HTR-8/SVneo (cell line): ENCODE measurements around the gene MUC15.
"Not testable (repeated sequence)": the region's sequence is repeated elsewhere in the genome, so short reads cannot be mapped to it uniquely, and the experiment has no call there.

ENCODE experiments used
- DNase-seq: peaks from one replicate; pipeline ENCODE4 v3.0.0; 2011; ENCODE audit warnings: low spot score, mixed read lengths; ENCODE audit not compliant: insufficient read length
- FAIRE-seq: peaks from 2 replicates; lab custom pipeline; 2011; peaks lifted over from hg19 to GRCh38; lab: Jason Lieb, UNC

Gene MUC15, protein sequence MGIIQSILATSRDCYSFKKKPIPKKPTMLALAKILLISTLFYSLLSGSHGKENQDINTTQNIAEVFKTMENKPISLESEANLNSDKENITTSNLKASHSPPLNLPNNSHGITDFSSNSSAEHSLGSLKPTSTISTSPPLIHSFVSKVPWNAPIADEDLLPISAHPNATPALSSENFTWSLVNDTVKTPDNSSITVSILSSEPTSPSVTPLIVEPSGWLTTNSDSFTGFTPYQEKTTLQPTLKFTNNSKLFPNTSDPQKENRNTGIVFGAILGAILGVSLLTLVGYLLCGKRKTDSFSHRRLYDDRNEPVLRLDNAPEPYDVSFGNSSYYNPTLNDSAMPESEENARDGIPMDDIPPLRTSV

DNA sequence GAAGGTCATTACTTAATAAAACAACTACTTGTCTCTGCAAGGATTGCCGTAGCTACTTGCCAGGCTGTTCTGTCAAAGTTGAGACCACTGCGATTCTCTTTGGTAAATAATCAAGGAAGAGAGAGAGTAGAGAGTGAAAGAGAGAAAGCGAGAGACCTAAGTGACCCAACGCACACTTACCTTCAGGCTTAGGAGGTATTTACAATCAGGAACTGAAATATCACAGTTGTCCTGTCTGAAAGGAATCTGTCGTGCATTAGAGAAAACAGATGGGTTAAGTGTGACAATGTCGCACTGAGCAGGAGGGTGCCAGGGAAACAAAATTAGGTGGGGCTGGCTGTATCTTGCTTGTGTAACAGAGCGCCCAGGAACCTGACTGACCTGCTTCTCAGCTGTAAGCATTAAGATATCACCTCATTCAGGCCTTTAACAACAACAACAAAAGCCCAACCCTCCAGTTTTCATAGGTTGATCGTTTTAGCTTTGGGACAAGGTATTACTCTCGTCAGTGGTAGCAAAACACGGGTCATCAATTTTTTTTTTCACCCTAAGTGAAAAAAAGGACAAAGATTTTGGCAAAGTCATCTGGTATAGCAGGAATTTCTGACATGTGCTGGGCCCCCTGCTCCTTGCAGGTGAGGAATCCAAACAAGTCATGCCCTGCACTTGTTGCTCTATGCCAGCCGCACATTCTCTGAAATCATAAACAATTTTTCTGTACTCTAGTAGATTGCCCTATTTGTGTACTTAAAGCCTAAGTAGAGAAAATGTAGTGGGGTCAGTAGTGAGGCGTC is at the start of gene MUC15:
MUC15 (minus strand) TSS at position 403 of the 794 bp plus-strand sequence. CDS start 5,169 bp downstream, outside the sequence.
- no peak for DNase-seq
- FAIRE-seq, result no peak

DNA sequence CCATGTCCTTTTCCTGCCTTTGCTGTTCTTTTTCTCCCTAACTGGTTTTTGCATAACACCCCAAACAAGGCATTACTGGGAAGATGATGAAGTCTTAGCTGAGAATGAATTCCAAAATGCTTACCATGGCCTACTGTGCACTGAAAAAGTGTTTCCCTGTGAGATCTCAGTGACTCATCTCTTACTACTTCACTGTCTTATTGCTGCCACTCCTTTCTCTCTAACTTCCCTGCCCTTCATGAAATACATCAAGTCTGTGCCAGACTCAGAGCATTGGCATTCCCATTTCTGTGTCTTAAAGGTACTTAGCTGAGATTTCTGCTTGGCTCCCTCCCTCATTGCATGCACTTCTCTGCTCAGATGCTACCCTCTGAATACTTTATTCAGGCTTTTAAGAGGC is 49.1 kb upstream of the MUC15 start:
- FAIRE-seq (no peak), DNase-seq (peak; percentile 5)

DNA sequence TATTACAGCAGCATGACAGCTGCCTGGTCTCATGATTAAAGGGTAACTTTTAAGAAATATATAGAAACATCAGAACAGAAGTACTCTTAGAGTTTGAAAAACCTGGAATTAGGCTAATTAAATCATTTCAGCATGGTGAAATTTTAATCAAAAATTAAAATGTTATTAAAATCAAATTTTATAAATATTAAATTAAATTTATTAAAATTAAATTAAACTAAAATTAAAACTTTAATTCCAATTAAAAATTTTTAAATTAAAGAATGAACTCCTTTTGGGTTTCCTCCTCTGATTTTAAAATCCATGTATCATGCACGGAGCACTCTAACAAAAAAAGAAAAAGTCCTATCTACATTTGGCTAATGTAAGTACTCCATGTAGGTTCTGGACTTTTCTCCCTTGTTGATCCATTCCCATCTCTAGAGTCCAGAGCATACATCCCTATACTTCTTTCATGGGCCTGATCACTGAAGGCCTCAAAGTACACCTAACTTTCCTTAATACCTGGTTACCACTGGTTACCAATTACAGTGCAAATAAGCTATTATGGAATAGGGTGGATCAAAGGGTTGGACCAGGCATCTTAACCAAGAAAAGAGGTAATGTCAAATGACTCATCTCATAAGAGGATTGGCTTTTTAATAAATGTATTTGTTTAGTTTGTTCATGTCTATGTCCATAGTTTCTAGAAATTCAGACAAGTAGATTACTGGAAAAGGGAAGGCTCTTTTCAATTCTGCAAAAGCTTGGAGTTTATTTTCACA is 48.4 kb upstream of the MUC15 start:
- FAIRE-seq, result no peak
- DNase-seq, result no peak

GRCh38 chr11:26618441-26618840 is 46.4 kb upstream of the MUC15 start:
- no peak for DNase-seq
- FAIRE-seq, result no peak

DNA sequence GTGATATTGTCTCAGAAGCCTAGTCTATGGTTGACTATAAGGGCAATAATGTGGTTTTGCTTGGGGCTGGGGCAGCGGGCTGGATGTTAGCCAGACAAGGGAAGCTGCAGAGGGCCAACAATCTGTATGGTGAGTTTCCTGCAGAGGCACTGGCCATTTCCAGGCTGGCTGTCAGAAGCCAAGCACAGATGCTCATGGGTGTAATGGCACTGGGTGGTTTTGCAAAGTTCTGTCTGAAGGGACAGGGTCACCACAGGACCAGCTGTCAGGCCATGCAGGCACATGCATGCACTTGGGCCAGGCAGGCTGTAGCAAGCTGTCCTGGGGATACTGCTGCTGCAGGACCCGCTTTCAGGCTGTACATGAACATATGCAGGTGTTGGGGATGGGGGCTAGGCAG is 41.7 kb upstream of the MUC15 start:
- FAIRE-seq (no peak), DNase-seq (no peak)

DNA sequence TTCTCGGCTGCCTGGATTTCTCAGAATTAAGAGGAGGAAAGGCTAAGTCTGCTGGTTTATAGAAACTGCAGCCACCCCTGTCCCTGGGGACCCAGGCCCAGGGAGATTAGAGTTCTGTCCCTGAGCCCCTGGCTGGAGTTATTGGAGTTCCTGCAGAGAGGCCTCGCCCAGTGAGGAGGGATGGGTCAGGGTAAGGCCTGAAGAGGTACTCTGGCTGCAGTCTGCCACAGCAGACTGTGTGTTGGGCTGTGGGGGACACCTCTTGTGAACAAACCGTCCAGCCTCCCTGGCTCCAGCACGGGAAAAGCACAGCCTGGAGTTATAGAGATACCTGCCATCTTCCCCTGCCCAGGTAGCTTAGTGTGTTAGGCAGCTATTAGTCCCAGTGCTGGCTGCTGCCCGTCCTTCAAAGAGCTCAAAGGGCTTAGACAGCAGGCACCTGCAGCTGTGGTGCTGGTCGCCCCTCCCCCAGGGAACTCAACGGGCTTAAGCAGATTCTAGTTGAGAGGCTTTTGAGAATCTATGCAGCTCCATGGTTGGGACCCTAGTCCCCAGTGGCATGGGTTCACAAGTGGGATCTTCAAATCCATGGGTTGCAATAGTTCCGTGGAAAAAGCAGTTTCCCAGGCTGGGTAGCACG is 36.6 kb upstream of the MUC15 start:
- DNase-seq, result no peak
- FAIRE-seq, result no peak

- FAIRE-seq (no peak), DNase-seq (no peak)
Measured at GRCh38 chr11:26607725-26608506, 35.9 kb upstream of the MUC15 start.

DNA sequence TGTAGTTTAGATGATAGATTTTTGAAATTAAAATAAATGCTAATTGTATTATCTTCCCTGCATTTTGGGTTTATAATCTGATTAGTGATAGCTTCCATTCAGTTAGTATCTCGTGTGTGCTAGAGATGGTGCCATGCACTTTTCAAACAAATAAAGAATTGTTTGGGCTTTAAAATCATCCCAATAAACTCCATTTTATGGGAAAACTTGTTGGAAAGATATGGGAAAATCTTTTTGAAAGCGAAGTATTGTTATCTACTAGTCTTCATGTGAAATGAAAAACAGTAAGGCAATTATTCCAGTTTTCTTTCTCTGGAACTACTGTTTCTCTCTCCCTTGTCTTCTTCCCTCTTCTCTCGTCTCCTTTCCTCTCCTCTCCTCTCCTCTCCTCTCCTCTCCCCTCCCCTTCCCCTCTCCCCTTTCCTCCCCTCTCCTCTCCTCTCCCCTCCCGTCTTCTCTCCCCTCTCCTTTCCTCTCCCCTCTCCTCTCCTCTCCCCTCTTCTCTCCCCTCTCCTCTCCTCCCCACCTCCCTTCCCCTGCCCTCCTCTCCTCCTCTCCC is 27.9 kb upstream of the MUC15 start:
- FAIRE-seq (no peak), DNase-seq (no peak)

GRCh38 chr11:26599425-26599824 is 27.4 kb upstream of the MUC15 start:
- FAIRE-seq (no peak), DNase-seq (no peak)

DNA sequence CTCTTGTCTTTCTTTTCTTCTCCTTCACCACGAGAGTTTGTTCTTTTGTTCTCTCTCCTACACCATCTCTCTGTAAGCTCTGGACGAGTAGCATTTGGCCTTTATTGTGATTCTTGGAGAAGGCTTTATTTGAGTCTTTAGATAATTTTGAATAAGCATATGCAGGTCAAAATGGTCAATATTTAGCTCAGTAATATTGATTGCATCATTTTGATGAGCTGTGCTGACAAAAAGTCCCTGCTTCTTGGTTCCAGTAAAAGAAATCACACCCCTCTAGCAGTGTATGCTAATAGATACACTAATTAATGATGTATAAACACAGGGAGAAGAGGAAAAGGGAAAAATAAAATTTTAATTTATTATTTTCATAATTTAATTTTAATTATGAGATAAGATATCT is 25.8 kb upstream of the MUC15 start:
- FAIRE-seq (no peak), DNase-seq (no peak)

GRCh38 chr11:26597049-26597689 is 25.1 kb upstream of the MUC15 start:
- not testable (repeated sequence) for DNase-seq, FAIRE-seq

DNA sequence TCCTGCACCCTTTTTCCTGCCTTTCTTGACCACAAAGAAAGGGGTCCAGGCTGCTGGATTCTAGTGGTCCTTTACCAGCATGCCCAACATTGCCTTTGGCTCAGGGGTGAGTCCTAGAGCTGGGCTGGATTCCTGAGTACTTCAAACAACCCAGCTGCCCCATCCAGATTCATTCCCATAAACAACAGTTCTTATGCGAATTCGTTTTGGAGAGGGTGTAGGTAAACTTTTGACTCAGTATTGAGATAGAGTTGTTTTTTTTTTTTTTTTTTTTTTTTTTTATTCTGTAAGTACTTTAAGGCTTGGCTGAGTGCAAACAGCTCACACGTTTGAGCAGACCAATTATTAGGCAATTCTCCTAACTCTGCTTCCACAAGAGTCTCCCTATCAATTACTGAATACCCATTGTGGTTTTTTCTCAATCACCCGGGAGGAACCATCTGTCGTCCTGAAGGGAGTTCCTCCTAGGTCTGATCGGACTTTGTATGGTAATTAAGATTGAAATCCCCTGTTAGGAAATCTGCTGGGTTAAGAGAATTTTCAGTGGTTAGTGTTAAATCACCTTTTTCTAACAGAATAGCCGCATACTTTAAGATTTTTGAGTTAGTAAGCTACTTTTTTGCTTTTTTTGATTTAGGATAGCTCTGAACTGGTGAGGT is 23.3 kb upstream of the MUC15 start:
- not testable (repeated sequence) for FAIRE-seq, DNase-seq

- FAIRE-seq, result no peak
- no peak for DNase-seq
Measured at GRCh38 chr11:26593691-26594090, 21.6 kb upstream of the MUC15 start.

DNA sequence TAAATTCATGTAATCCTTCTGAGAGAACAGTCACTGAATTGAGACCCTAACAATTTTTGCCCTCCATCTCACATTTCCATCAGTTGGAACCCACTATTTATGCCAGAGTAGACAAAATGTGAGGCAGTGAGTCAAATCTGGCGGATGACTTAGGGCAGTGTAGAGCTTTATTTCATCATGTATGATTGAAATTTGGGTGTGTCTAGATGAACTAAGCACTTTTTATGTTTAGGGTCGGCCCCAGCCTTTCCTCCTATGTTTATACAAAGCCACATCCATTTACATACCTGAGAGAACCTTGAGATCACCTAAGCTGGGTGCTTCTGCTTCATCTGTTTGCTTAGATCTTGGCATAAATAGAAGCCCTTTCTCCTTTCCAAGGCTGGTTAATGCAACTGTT is 15.0 kb upstream of the MUC15 start:
- DNase-seq, result no peak
- no peak for FAIRE-seq

DNA sequence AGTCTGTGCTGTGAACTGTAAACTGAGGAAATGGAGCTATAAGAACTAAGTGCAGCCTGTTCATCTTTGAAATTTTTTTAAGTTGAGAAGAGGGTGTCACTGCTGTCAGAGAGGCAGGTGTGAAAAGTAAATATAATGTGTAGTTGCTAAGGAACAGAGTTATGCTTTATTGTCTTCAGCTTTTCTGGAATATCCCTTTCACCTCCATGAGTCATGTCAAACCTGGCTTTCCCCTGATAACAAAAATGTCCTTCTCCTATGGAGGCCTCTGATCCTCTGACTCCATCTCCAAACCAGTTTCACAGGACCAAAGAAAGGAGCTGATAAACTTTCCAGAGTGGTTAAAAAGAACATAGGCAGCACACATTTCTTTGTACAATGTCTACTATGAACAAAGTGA is 12.8 kb upstream of the MUC15 start:
- FAIRE-seq (no peak), DNase-seq (no peak)

- no peak for FAIRE-seq
- DNase-seq, result no peak
Measured at GRCh38 chr11:26583550-26583949, 11.5 kb upstream of the MUC15 start.

DNA sequence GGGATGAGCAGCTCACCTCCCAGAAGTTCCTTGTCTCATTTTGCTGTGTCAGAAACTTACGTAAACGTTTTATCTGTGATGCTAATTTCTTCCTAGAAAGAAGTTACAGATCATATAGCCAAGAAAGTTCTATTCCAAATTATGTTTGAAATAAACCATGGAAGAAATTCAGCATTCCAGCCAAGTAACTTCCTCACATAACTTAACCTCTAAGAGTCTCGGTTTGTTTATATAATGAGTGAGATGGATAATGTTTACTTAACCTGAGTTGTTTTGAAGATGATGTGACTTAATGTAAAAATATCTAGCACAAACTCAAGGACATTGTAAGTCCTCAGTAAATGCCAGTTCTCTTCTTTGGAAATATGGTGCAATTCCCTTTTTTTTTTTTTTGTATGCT is 8.9 kb upstream of the MUC15 start:
- DNase-seq (no peak), FAIRE-seq (no peak)

GRCh38 chr11:26579683-26580082 is 7.6 kb upstream of the MUC15 start:
- no peak for FAIRE-seq

More at GRCh38 chr11:26579683-26580082, 7.6 kb upstream of the MUC15 start:
- no peak for DNase-seq
